WTC11 (cell line): Measurements from ENCODE around the gene MED13. TPM values are rescaled to one million over a fixed set of nuclear protein-coding genes. Genes with fewer than 3 reads are reported as not detected.

Source experiments
- ATAC-seq: fragments of 200-7000 bp; cut with Tn5 transposase; 2 replicates; pipeline ENCODE4 v1.10.0; 2021; ENCODE audit warnings: mild to moderate bottlenecking, moderate library complexity
- CTCF ChIA-PET: fragments of 300-600 bp; sonication (Branson Sonifier 250); formaldehyde crosslinking; loops from one replicate; lab custom pipeline; 2021; ENCODE audit warnings: antibody characterized with exemption; lab: Charles Lee
- POLR2A ChIA-PET: fragments of 350-600 bp; sonication (Branson Sonifier 250); formaldehyde crosslinking; loops from one replicate; lab custom pipeline; 2021; ENCODE audit warnings: antibody characterized with exemption; lab: Charles Lee
- DNase-seq: peaks from one replicate; pipeline ENCODE4 v3.0.0; 2021; ENCODE audit warnings: low spot score
- H3K27ac Mint-ChIP-seq: 2 replicates; pipeline ENCODE4 v1.8.0; 2021; ENCODE audit warnings: mixed read lengths
- H3K27me3 Mint-ChIP-seq: 2 replicates; pipeline ENCODE4 v1.8.0; 2021; ENCODE audit warnings: low read depth, mild to moderate bottlenecking, moderate library complexity, mixed read lengths
- H3K36me3 Mint-ChIP-seq: 2 replicates; pipeline ENCODE4 v1.8.0; 2021; ENCODE audit warnings: mixed read lengths
- H3K4me1 Mint-ChIP-seq: 2 replicates; pipeline ENCODE4 v1.8.0; 2022; ENCODE audit warnings: mixed read lengths
- H3K4me3 Mint-ChIP-seq: 2 replicates; pipeline ENCODE4 v1.8.0; 2021; ENCODE audit warnings: mild to moderate bottlenecking, moderate library complexity, mixed read lengths
- H3K9me3 Mint-ChIP-seq: 2 replicates; pipeline ENCODE4 v1.8.0; 2021; ENCODE audit warnings: mixed read lengths
- CBFB ChIP-seq: sonication (generic); formaldehyde crosslinking; IDR thresholded peaks from 2 replicates; pipeline ENCODE4 v1.8.1; 2022; ENCODE audit warnings: mild to moderate bottlenecking, low read depth, missing genetic modification reagents
- CREB1 ChIP-seq: sonication (generic); formaldehyde crosslinking; IDR thresholded peaks from 2 replicates; pipeline ENCODE4 v1.8.0; 2023; ENCODE audit warnings: mild to moderate bottlenecking, missing genetic modification reagents
- ELF4 ChIP-seq: sonication (generic); formaldehyde crosslinking; IDR thresholded peaks from 2 replicates; pipeline ENCODE4 v1.8.1; 2022; ENCODE audit warnings: low read depth, mild to moderate bottlenecking, moderate library complexity, missing genetic modification reagents
- EMX1 ChIP-seq: fragments of 250-450 bp; sonication (Bioruptor Pico); IDR thresholded peaks from 2 replicates; pipeline ENCODE4 v1.8.0; 2021; ENCODE audit warnings: mild to moderate bottlenecking
- ETV6 ChIP-seq: sonication (generic); formaldehyde crosslinking; IDR thresholded peaks from 2 replicates; pipeline ENCODE4 v1.8.1; 2022; ENCODE audit warnings: mild to moderate bottlenecking, missing genetic modification reagents
- GABPB1 ChIP-seq: sonication (generic); formaldehyde crosslinking; IDR thresholded peaks from 2 replicates; pipeline ENCODE4 v1.8.1; 2023; ENCODE audit warnings: mild to moderate bottlenecking, missing genetic modification reagents
- GTF2I ChIP-seq: fragments of 250-450 bp; sonication (Bioruptor Pico); conservative IDR thresholded peaks from 2 replicates; pipeline ENCODE4 v1.4.0; 2021; ENCODE audit warnings: mild to moderate bottlenecking
- JUN ChIP-seq: sonication (generic); formaldehyde crosslinking; IDR thresholded peaks from 2 replicates; pipeline ENCODE4 v1.8.0; 2023; ENCODE audit warnings: mild to moderate bottlenecking, missing genetic modification reagents
- MYBL2 ChIP-seq: sonication (generic); formaldehyde crosslinking; IDR thresholded peaks from 2 replicates; pipeline ENCODE4 v1.8.1; 2023; ENCODE audit warnings: mild to moderate bottlenecking, moderate library complexity, missing genetic modification reagents
- NR1H2 ChIP-seq: sonication (generic); formaldehyde crosslinking; IDR thresholded peaks from 2 replicates; pipeline ENCODE4 v1.9.0; 2021; ENCODE audit warnings: mild to moderate bottlenecking, moderate library complexity, missing genetic modification reagents
- OVOL2 ChIP-seq: fragments of 250-450 bp; sonication (Bioruptor Pico); IDR thresholded peaks from 2 replicates; pipeline ENCODE4 v1.9.0; 2021; ENCODE audit warnings: mild to moderate bottlenecking, borderline replicate concordance
- RELA ChIP-seq: sonication (generic); formaldehyde crosslinking; IDR thresholded peaks from 2 replicates; pipeline ENCODE4 v1.8.1; 2022; ENCODE audit warnings: missing genetic modification reagents, mild to moderate bottlenecking, borderline replicate concordance
- SMAD3 ChIP-seq: sonication (generic); formaldehyde crosslinking; IDR thresholded peaks from 2 replicates; pipeline ENCODE4 v1.8.0; 2022; ENCODE audit warnings: missing genetic modification reagents, mild to moderate bottlenecking, borderline replicate concordance
- SOX15 ChIP-seq: fragments of 250-450 bp; sonication (Bioruptor Pico); IDR thresholded peaks from 2 replicates; pipeline ENCODE4 v1.9.0; 2021; ENCODE audit warnings: mild to moderate bottlenecking
- SP1 ChIP-seq: sonication (generic); formaldehyde crosslinking; conservative IDR thresholded peaks from 2 replicates; pipeline ENCODE4 v1.8.1; 2022; ENCODE audit warnings: missing genetic modification reagents
- TP53 ChIP-seq: sonication (generic); formaldehyde crosslinking; IDR thresholded peaks from 2 replicates; pipeline ENCODE4 v1.8.1; 2023; ENCODE audit warnings: mild to moderate bottlenecking, missing genetic modification reagents
- ZNF219 ChIP-seq: sonication (generic); formaldehyde crosslinking; IDR thresholded peaks from 2 replicates; pipeline ENCODE4 v1.8.0; 2023; ENCODE audit warnings: missing genetic modification reagents, mild to moderate bottlenecking, borderline replicate concordance
- ZNF416 ChIP-seq: fragments of 250-450 bp; sonication (Bioruptor Pico); IDR thresholded peaks from 2 replicates; pipeline ENCODE4 v1.9.0; 2021; ENCODE audit warnings: mild to moderate bottlenecking, inconsistent platforms
- ZNF671 ChIP-seq: fragments of 250-450 bp; sonication (Bioruptor Pico); IDR thresholded peaks from 2 replicates; pipeline ENCODE4 v1.8.0; 2021; ENCODE audit warnings: mild to moderate bottlenecking
- total RNA-seq: library from RNA; stranded (reverse); gene quantifications from 3 replicates; pipeline ENCODE4 v1.2.3, GENCODE V29; 2021
- TF ChIP-seq, protein P1 (sequence below): sonication (generic); formaldehyde crosslinking; IDR thresholded peaks from 2 replicates; pipeline ENCODE4 v1.8.1; 2023; ENCODE audit warnings: mild to moderate bottlenecking, missing genetic modification reagents, moderate library complexity
- TF ChIP-seq, protein P2 (sequence below): fragments of 250-450 bp; sonication (Bioruptor Pico); conservative IDR thresholded peaks from 2 replicates; pipeline ENCODE4 v1.9.0; 2021; ENCODE audit warnings: mild to moderate bottlenecking
- TF ChIP-seq, protein P3 (sequence below): fragments of 250-450 bp; sonication (Bioruptor Pico); IDR thresholded peaks from 2 replicates; pipeline ENCODE4 v2.1.2; 2022; ENCODE audit warnings: mild to moderate bottlenecking, moderate library complexity
- TF ChIP-seq, protein P4 (sequence below): sonication (generic); formaldehyde crosslinking; IDR thresholded peaks from 2 replicates; pipeline ENCODE4 v1.8.1; 2023; ENCODE audit warnings: mild to moderate bottlenecking, missing genetic modification reagents, moderate library complexity
- TF ChIP-seq, protein P5 (sequence below): sonication (generic); formaldehyde crosslinking; IDR thresholded peaks from 2 replicates; pipeline ENCODE4 v1.8.0; 2022; ENCODE audit warnings: mild to moderate bottlenecking, missing genetic modification reagents
- TF ChIP-seq, protein P6 (sequence below): sonication (generic); formaldehyde crosslinking; IDR thresholded peaks from 2 replicates; pipeline ENCODE4 v1.8.1; 2022; ENCODE audit warnings: low read depth, missing genetic modification reagents, borderline replicate concordance
- TF ChIP-seq, protein P7 (sequence below): fragments of 250-450 bp; sonication (Bioruptor Pico); IDR thresholded peaks from 2 replicates; pipeline ENCODE4 v1.9.0; 2021; ENCODE audit warnings: mild to moderate bottlenecking
- TF ChIP-seq, protein P8 (sequence below): sonication (generic); formaldehyde crosslinking; IDR thresholded peaks from 2 replicates; pipeline ENCODE4 v1.8.0; 2022; ENCODE audit warnings: mild to moderate bottlenecking, missing genetic modification reagents

The MED13 gene
- total RNA-seq, 1 experiment from 2014 or later: 39.7 TPM

DNA sequence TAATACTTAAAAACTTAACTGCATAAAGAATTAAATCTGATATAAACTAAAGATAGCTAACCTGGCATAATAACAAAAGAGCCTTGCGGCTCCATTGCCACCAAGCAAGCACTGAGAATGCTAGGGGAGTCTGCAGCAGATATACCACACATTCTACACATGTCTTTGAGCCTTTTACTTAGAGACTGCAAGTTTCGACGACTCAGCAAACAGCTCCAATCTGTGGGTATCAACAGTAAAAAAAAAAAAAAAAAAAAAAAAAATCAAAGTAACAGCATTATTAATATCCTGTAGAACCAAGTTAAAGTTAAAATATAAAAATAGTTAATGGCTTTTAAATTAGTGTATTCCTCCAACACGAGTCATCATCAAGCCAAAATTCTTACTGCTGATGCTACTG, 109.5 kb downstream of the MED13 start:
- H3K36me3 Mint-ChIP-seq: peaks cover 54% of the 10 kb centered on the region
- H3K9me3 Mint-ChIP-seq: no peaks in the 10 kb centered on the region
- no peaks in the 10 kb centered on the region for H3K27me3 Mint-ChIP-seq
- ChIA-PET POLR2A (no interaction called here), CTCF (interaction anchor here (0.8 kb wide), 1 partner anchor 154 kb away, joined by 4 read pairs; no protein-coding TSS in a partner anchor)
- no peak for TF ChIP-seq GABPB1 (CRISPR knock-in tag)
- TF ChIP-seq EMX1 (CRISPR knock-in tag): no peak
- no peak for TF ChIP-seq GTF2I (CRISPR knock-in tag)
- TF ChIP-seq ZNF671 (CRISPR knock-in tag): no peak
- no peak for TF ChIP-seq SMAD3 (CRISPR knock-in tag)
- TF ChIP-seq SP1 (CRISPR knock-in tag): no peak
- TF ChIP-seq JUN (CRISPR knock-in tag): no peak
- no peak for TF ChIP-seq MYBL2 (CRISPR knock-in tag)
- TF ChIP-seq, protein P1, sequence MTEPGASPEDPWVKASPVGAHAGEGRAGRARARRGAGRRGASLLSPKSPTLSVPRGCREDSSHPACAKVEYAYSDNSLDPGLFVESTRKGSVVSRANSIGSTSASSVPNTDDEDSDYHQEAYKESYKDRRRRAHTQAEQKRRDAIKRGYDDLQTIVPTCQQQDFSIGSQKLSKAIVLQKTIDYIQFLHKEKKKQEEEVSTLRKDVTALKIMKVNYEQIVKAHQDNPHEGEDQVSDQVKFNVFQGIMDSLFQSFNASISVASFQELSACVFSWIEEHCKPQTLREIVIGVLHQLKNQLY (CRISPR knock-in tag): no peak
- no peak for TF ChIP-seq OVOL2 (CRISPR knock-in tag)
- TF ChIP-seq, protein P2, sequence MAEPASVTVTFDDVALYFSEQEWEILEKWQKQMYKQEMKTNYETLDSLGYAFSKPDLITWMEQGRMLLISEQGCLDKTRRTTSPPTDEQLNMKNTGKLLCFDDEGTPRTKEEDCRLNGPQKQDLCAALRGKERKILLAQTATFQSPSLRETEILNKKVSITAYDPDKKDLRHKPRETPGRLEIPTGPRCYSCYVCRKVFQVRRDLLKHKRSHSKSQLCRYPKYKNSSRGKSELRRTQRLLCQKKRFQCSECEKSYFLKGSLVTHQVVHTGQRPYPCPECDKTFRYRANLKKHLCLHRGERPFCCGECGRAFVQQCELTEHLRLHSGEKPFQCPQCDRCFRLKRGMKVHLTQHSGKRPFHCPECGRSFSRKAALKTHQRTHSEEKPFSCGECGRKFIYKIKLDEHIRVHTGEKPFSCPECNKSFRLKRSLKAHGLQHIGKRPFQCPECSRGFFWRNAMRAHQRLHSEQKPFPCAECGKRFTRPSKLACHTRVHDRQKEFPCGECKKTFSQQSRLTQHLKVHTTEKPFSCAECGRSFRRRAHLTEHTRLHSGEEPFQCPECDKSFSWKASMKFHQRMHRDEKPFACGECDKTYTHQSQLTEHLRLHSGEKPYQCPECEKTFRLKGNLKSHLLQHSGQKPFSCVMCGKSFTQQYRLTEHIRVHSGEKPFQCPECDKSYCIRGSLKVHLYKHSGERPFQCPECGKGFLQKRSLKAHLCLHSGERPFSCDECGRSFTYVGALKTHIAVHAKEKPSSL (CRISPR knock-in tag): no peak
- TF ChIP-seq NR1H2 (CRISPR knock-in tag): no peak
- no peak for TF ChIP-seq ZNF416
- TF ChIP-seq, protein P3, sequence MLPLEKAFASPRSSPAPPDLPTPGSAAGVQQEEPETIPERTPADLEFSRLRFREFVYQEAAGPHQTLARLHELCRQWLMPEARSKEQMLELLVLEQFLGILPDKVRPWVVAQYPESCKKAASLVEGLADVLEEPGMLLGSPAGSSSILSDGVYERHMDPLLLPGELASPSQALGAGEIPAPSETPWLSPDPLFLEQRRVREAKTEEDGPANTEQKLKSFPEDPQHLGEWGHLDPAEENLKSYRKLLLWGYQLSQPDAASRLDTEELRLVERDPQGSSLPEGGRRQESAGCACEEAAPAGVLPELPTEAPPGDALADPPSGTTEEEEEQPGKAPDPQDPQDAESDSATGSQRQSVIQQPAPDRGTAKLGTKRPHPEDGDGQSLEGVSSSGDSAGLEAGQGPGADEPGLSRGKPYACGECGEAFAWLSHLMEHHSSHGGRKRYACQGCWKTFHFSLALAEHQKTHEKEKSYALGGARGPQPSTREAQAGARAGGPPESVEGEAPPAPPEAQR (CRISPR knock-in tag): no peak
- TF ChIP-seq, protein P4, sequence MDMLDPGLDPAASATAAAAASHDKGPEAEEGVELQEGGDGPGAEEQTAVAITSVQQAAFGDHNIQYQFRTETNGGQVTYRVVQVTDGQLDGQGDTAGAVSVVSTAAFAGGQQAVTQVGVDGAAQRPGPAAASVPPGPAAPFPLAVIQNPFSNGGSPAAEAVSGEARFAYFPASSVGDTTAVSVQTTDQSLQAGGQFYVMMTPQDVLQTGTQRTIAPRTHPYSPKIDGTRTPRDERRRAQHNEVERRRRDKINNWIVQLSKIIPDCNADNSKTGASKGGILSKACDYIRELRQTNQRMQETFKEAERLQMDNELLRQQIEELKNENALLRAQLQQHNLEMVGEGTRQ: no peak
- TF ChIP-seq, protein P5, sequence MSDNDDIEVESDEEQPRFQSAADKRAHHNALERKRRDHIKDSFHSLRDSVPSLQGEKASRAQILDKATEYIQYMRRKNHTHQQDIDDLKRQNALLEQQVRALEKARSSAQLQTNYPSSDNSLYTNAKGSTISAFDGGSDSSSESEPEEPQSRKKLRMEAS: no peak
- TF ChIP-seq CREB1 (CRISPR knock-in tag): no peak
- no peak for TF ChIP-seq CBFB (CRISPR knock-in tag)
- TF ChIP-seq, all 79 proteins: peak for 0
- Mint-ChIP-seq H3K4me3 (no peak overlapping the region), H3K4me1 (no peaks in the 10 kb centered on the region), H3K27ac (no peak overlapping the region)
- DNase-seq (no peak), ATAC-seq (no peak)

DNA sequence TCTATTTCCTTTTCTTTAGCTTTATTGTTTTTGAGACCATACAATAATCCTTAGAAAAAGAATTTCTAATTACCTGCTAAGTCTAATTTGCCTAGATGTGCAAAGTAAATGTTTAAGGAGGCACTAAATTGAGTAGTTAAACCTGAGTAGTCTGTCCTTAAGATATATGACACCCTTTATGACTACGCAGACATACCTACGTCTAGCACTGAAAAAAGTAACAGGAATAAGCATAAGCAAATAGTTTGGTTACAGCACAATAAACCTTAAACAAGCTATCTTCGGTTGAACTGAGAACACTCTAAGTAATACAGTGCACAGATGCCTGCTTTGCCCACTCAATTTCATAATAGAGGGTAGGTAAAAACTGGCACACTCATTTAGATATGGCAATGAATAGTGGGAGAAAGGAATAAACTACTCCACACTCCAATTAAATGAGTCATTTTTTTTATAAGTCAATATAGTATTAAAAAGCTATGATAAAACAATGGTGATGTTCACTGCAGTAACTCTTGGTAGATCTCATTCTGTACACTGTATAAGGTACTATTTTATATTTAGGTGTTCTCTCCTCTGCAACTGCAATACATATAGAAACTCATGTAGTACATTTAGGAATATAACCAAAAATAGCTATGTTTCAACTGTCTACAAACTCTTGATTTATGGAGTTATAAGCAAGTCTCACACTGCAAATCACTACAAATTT, 117.6 kb downstream of the MED13 start:
- CTCF ChIA-PET: interaction anchor here (0.6 kb wide), 3 partner anchors 118 to 469 kb away, joined by 3 to 4 read pairs (median 3); no protein-coding TSS in a partner anchor
- 0 out of 2 replicates have a peak, but pooled peaks cover 3% of the 10 kb centered on the region for H3K4me1 Mint-ChIP-seq
- H3K9me3 Mint-ChIP-seq: no peaks in the 10 kb centered on the region
- POLR2A ChIA-PET: no interaction called here
- H3K27me3 Mint-ChIP-seq: no peaks in the 10 kb centered on the region
- no peak for DNase-seq
- no peak for ATAC-seq
- H3K4me3 Mint-ChIP-seq: no peak overlapping the region
- H3K27ac Mint-ChIP-seq: no peak overlapping the region
- peaks cover 60% of the 10 kb centered on the region for H3K36me3 Mint-ChIP-seq
- TF ChIP-seq ZNF219 (CRISPR knock-in tag) (no peak), TP53 (CRISPR knock-in tag) (no peak), CREB1 (CRISPR knock-in tag) (no peak), ETV6 (CRISPR knock-in tag) (no peak), RELA (CRISPR knock-in tag) (no peak), SOX15 (CRISPR knock-in tag) (no peak), ELF4 (CRISPR knock-in tag) (no peak), ZNF416 (no peak), SMAD3 (CRISPR knock-in tag) (no peak), EMX1 (CRISPR knock-in tag) (no peak)
- TF ChIP-seq, protein P6, sequence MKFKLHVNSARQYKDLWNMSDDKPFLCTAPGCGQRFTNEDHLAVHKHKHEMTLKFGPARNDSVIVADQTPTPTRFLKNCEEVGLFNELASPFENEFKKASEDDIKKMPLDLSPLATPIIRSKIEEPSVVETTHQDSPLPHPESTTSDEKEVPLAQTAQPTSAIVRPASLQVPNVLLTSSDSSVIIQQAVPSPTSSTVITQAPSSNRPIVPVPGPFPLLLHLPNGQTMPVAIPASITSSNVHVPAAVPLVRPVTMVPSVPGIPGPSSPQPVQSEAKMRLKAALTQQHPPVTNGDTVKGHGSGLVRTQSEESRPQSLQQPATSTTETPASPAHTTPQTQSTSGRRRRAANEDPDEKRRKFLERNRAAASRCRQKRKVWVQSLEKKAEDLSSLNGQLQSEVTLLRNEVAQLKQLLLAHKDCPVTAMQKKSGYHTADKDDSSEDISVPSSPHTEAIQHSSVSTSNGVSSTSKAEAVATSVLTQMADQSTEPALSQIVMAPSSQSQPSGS (CRISPR knock-in tag): no peak
- TF ChIP-seq, protein P7, sequence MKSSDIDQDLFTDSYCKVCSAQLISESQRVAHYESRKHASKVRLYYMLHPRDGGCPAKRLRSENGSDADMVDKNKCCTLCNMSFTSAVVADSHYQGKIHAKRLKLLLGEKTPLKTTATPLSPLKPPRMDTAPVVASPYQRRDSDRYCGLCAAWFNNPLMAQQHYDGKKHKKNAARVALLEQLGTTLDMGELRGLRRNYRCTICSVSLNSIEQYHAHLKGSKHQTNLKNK (CRISPR knock-in tag): no peak
- TF ChIP-seq, protein P8, sequence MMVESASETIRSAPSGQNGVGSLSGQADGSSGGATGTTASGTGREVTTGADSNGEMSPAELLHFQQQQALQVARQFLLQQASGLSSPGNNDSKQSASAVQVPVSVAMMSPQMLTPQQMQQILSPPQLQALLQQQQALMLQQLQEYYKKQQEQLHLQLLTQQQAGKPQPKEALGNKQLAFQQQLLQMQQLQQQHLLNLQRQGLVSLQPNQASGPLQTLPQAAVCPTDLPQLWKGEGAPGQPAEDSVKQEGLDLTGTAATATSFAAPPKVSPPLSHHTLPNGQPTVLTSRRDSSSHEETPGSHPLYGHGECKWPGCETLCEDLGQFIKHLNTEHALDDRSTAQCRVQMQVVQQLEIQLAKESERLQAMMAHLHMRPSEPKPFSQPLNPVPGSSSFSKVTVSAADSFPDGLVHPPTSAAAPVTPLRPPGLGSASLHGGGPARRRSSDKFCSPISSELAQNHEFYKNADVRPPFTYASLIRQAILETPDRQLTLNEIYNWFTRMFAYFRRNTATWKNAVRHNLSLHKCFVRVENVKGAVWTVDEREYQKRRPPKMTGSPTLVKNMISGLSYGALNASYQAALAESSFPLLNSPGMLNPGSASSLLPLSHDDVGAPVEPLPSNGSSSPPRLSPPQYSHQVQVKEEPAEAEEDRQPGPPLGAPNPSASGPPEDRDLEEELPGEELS (CRISPR knock-in tag): no peak
